HL-60 (cell line): ENCODE measurements around the gene PALLD.

Experiments used
- CTCF ChIP-seq: IDR thresholded peaks from one replicate; pipeline ENCODE4 v1.5.1; 2011; ENCODE audit warnings: low read length, control low read depth, inconsistent platforms; ENCODE audit not compliant: insufficient read depth
- GABPA ChIP-seq: IDR thresholded peaks from 2 replicates; pipeline ENCODE4 v1.6.1; 2012; ENCODE audit warnings: low read depth
- POLR2AphosphoS5 ChIP-seq: IDR thresholded peaks from 2 replicates; pipeline ENCODE4 v1.6.1; 2012; ENCODE audit warnings: low read depth
- REST ChIP-seq: IDR thresholded peaks from 2 replicates; pipeline ENCODE4 v1.6.1; 2012; ENCODE audit warnings: low read depth; ENCODE audit not compliant: insufficient replicate concordance

DNA sequence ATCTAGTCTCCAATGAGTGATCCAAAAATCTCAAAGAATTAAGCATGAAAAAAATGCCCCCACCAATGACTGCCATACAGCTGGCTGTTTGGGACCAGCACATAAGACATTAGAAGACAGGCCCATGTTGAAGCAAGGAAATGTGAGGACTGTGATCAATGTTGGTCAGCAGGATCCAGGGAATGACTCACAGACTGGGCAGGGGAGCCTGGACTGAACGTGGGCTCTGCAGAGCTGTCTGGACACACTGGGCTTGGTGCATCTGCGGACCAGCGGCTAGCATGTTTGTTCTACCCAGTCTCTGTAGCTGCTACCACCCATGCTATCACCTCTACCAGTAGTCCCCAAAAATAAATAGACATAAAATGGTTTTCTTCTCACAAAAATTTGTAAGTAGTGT lies 108.6 kb downstream of the PALLD start:
- TF ChIP-seq CTCF (no peak), REST (no peak), GABPA (no peak), POLR2AphosphoS5 (no peak)
